HG03175 (cell line): ENCODE measurements around the gene THRB.

Source experiments
- ATAC-seq: cut with Tn5 transposase; IDR thresholded peaks from one replicate; pipeline ENCODE4 v1.9.1; 2021; ENCODE audit warnings: mild to moderate bottlenecking, moderate library complexity; ENCODE audit not compliant: unreplicated experiment

The THRB gene

GRCh38 chr3:24513463-24513862, 18.8 kb upstream of the THRB start:
- no peak for ATAC-seq

GRCh38 chr3:24512564-24513197, 18.0 kb upstream of the THRB start:
- no peak for ATAC-seq

- no peak for ATAC-seq
Observed at GRCh38 chr3:24510030-24510648, 15.5 kb upstream of the THRB start.

DNA sequence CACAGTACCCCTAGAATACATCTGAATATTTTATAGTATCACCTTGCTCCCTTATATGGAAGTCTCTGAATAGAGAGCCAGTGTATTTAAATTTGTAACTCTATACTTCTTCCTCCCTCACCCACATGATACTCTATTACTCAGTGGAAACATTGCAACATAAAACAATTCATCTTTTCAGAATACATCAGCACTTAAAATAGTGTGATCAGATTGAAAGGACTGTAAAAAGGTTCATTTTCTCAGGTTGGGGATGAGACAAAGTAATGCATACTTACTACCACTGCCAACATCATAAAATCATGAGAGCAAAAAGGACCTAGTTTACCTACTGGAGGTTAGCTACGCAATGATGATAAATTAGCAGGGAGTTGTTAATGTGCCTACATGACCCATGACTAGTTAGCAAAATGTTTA, 13.8 kb upstream of the THRB start:
- ATAC-seq = no peak

GRCh38 chr3:24507776-24508422, 13.2 kb upstream of the THRB start:
- no peak for ATAC-seq

GRCh38 chr3:24506966-24507775, 12.5 kb upstream of the THRB start:
- ATAC-seq = no peak

- ATAC-seq = no peak
Observed at GRCh38 chr3:24505691-24506550, 11.3 kb upstream of the THRB start.

DNA sequence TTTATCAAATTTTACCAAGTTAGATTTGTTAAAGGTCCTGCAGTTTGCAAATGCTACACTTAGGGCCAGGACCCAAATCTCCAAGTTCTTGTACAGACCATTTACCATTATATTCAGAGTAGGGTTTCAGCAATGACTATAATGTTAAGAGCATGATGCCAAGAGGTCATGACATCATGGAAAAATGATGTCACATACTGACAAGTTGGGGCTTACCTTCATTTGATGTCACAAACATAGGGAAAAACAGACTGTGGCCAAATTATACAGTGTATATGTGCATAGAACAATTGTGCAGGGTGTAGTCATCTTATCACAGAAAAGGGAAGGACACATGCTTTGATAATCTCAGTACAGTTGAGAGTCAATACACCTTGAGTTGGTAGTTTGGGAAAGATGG, 10.1 kb upstream of the THRB start:
- ATAC-seq = no peak

- peak; percentile 76 for ATAC-seq
Observed at GRCh38 chr3:24503616-24504113, 9.0 kb upstream of the THRB start.

- no peak for ATAC-seq
Observed at GRCh38 chr3:24502690-24503089, 8.0 kb upstream of the THRB start.

- no peak for ATAC-seq
Observed at GRCh38 chr3:24500806-24501205, 6.2 kb upstream of the THRB start.

- ATAC-seq = no peak
Observed at GRCh38 chr3:24499991-24500390, 5.3 kb upstream of the THRB start.

GRCh38 chr3:24498796-24499195, 4.1 kb upstream of the THRB start:
- ATAC-seq = no peak

GRCh38 chr3:24498391-24498790, 3.7 kb upstream of the THRB start:
- no peak for ATAC-seq

DNA sequence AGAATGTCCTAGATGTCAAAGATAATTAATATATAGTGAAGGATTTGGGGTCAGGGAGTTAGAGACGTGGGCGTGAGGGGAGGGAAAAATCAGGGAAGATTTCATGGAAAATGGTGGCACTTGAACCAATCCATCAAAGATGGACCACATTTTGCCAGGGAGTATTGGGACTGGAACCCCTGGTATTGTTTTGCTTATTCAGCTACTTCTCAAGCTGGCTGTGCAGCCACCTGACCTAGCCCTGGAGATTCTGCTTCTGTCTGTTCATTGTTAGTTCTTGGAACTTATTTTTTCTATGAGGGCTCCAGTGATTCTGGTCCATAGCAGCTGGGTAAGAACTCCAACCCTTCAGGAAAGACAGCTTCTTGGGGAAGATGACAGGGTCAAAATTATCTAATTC, 3.3 kb upstream of the THRB start:
- ATAC-seq = no peak

- ATAC-seq = no peak
Observed at GRCh38 chr3:24496529-24497482, 2.2 kb upstream of the THRB start.

DNA sequence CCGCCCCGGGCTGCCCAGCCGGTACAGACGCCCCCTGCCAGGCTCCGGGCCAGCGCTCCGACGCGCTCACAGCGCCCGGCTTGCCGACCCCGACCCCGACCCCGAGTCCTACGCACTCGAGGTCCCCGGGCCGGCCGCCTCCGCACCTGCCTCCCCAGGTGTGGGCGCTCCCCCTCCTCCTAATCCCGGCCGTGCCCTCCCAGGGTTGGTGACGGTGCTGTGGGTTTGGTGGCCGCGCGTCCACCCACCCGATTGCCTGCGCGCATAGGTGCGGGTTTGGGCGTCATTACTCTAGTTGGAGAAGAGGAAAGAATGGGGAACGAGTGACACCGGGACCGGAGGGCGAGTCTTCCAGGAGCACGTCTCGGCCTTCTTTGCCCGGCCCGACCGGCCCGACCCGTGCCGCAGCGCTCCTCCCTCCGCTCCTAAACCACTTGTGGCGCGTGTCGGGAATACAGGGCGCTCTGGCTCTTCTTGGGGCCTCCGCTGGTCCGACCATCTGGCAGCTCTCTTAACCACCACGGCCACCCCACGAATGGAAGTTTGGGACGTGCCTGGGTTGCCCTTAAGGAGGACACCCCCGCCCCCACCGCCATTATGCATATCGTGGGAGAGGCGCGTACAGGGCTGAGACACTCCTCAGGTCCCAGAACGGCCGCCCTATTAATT, 810 bp upstream of the THRB start:
- no peak for ATAC-seq

DNA sequence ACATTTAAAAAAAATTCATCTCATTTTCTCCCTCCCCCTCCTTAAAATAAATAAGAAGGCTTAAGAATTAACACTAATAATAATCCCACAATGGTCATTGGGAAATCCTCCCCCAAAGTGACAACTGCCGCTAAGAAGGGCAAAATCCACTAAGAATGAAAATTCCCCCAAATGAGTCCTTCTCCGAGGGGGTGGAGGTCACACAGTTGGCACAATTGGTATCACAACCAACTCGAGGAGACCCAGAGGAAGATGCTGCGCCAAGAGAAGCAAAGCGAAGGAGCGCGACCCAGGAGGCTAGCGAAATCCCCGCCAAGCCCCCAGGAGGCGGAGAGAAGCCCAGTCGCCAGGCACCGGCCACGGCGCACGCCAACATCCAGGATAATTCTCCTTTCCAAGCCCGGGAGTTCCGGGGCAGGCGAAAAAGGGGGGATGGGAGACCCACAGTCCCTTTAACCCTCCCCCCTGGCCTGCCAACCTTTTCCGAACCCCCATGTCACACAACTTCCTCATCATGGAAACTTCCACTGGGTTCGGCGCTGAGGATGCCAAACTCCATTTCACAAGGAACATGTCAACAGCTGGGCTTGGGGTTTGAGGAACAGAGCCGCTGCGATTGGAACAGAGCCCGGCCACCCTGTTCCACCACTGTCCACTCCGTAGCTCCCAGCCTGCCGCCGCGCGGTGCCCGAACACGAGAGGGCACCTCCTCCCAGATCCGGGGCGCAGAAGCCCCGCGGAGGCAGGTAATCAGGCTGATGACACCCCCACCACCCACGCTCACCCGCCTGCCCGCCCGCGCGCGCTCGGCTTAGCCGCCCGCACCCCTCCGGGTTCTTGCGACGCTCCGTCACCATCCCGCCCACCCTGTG, 668 bp downstream of the THRB start:
- no peak for ATAC-seq
